Stomach (tissue), 4 donors: ENCODE results near the gene COL27A1.

Source experiments
- EP300 ChIP-seq: sonication (generic); formaldehyde crosslinking; IDR thresholded peaks from one replicate; pipeline ENCODE4 v1.6.1; 2017; ENCODE audit warnings: antibody characterized with exemption
- POLR2A ChIP-seq, 4 donors: fragments of 450-650 bp; IDR thresholded peaks; one replicate each; pipeline ENCODE4 v1.6.1; 2016; ENCODE audit warnings: antibody characterized with exemption in 4 of 4, control low read depth in 2 of 4, mild to moderate bottlenecking in 1 of 4, moderate library complexity in 1 of 4
- TF ChIP-seq, protein P1 (sequence below), 7 experiments: fragments of 450-650 bp in 4 of 7; fragments of 200-600 bp in 3 of 7; sonication (generic) in 3 of 7; IDR thresholded peaks; one replicate each; pipeline ENCODE4 v1.5.1; 2016 to 2019; ENCODE audit warnings: antibody characterized with exemption in 7 of 7, control low read depth in 2 of 7, mild to moderate bottlenecking in 1 of 7

DNA sequence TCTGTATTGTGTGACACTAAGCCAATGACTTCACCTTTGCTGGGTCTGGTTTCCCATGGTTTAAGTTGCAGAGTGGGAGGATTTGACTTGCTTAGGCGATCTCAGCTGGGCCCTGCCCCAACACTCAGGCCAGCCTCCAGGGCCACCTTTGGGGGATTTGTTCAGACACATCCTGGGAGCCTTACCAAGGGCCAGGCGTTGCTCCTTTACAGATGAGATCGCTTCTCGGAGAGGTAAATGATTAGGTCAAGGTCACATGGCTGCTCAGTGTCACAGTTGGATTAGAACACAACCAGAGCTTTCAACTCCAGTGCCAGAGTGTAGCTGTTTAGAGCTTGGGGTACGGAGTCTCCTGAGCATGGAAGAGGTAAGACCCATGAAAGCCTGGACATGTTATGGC is 57.5 kb downstream of the COL27A1 start:
- TF ChIP-seq, protein P1, sequence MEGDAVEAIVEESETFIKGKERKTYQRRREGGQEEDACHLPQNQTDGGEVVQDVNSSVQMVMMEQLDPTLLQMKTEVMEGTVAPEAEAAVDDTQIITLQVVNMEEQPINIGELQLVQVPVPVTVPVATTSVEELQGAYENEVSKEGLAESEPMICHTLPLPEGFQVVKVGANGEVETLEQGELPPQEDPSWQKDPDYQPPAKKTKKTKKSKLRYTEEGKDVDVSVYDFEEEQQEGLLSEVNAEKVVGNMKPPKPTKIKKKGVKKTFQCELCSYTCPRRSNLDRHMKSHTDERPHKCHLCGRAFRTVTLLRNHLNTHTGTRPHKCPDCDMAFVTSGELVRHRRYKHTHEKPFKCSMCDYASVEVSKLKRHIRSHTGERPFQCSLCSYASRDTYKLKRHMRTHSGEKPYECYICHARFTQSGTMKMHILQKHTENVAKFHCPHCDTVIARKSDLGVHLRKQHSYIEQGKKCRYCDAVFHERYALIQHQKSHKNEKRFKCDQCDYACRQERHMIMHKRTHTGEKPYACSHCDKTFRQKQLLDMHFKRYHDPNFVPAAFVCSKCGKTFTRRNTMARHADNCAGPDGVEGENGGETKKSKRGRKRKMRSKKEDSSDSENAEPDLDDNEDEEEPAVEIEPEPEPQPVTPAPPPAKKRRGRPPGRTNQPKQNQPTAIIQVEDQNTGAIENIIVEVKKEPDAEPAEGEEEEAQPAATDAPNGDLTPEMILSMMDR (IDR thresholded peaks at IDR 0.05) = no peak
- TF ChIP-seq POLR2A (IDR thresholded peaks at IDR 0.05) (no peak), EP300 (no peak)
